Measurements from ENCODE around the gene HOXB9. TPM values are rescaled to one million over a fixed set of nuclear protein-coding genes. Genes with fewer than 3 reads are reported as not detected.

HOXB9 gene
- total and polyA plus RNA-seq, 8 donors: 11.3 TPM; not detected in 7

- H3K27ac ChIP-seq: no peak overlapping the region
- DNase-seq: no peak
- peaks cover 13 to 100% (median 98%) of the 10 kb centered on the region in 3 donors for H3K27me3 ChIP-seq
- no peaks in the 10 kb centered on the region for H3K9me3 ChIP-seq
- H3K4me3 ChIP-seq: peak overlapping the region in 3 of 4 donors; percentile 2 to 25 (median 6)
- TF ChIP-seq POLR2A (IDR thresholded peaks at IDR 0.05) (no peak), CTCF (IDR thresholded peaks at IDR 0.05) (no peak)
- no peaks in the 10 kb centered on the region for H3K36me3 ChIP-seq
- 5 to 24% (median 12%) methylated on average over 35 to 43 of the region's 43 CpGs for WGBS, 5 donors
- intact Hi-C loops (cut with DNase I; ENCODE audit: low total_unique reads): no loop called here
- peaks cover 25 to 45% (median 34%) of the 10 kb centered on the region in 4 donors for H3K4me1 ChIP-seq
These were observed 8.5 kb downstream of the HOXB9 start for GRCh38 chr17:48617471-48618255.

GRCh38 chr17:48616717-48617470 lies 9.3 kb downstream of the HOXB9 start:
- WGBS, 5 donors: 21 to 41% (median 22%) methylated on average over 14 to 15 of the region's 15 CpGs
- H3K27ac ChIP-seq: peak overlapping the region in 1 of 5 donors; percentile 88
- peaks cover 31 to 53% (median 40%) of the 10 kb centered on the region in 4 donors for H3K4me1 ChIP-seq
- H3K27me3 ChIP-seq: peaks cover 13 to 100% (median 98%) of the 10 kb centered on the region in 3 donors
- H3K9me3 ChIP-seq: no peaks in the 10 kb centered on the region
- intact Hi-C loops (cut with DNase I; ENCODE audit: low total_unique reads): no loop called here
- TF ChIP-seq POLR2AphosphoS5 (IDR thresholded peaks at IDR 0.05): no peak
- TF ChIP-seq POLR2A (IDR thresholded peaks at IDR 0.05): no peak
- TF ChIP-seq CTCF (IDR thresholded peaks at IDR 0.05): no peak
- no peak for TF ChIP-seq EP300 (IDR thresholded peaks at IDR 0.05)
- H3K4me3 ChIP-seq: peak overlapping the region in 1 of 4 donors; percentile 25
- no peak for DNase-seq
- H3K36me3 ChIP-seq: no peaks in the 10 kb centered on the region

GRCh38 chr17:48615963-48616716 lies 10.0 kb downstream of the HOXB9 start:
- intact Hi-C loops (cut with DNase I; ENCODE audit: low total_unique reads): no loop called here
- 18 to 30% (median 25%) methylated on average over 17 of the region's 17 CpGs for WGBS, 5 donors
- TF ChIP-seq POLR2AphosphoS5 (IDR thresholded peaks at IDR 0.05): no peak
- H3K27ac ChIP-seq: peak overlapping the region in 1 of 5 donors; percentile 88
- no peak for DNase-seq
- H3K4me3 ChIP-seq: no peak overlapping the region
- peaks cover 38 to 61% (median 48%) of the 10 kb centered on the region in 4 donors for H3K4me1 ChIP-seq
- no peaks in the 10 kb centered on the region for H3K9me3 ChIP-seq
- no peaks in the 10 kb centered on the region for H3K36me3 ChIP-seq
- peaks cover 13 to 100% (median 98%) of the 10 kb centered on the region in 3 donors for H3K27me3 ChIP-seq

GRCh38 chr17:48615047-48615962 lies 10.9 kb downstream of the HOXB9 start, which contains the start of gene HOXB8:
Gene HOXB8, minus strand, starts transcription at chr17:48615292. Its CDS starts 588 bp downstream, at chr17:48614704.
- no peak for TF ChIP-seq POLR2A (IDR thresholded peaks at IDR 0.05)
- no peak for TF ChIP-seq EP300 (IDR thresholded peaks at IDR 0.05)
- TF ChIP-seq CTCF (IDR thresholded peaks at IDR 0.05): no peak
- TF ChIP-seq POLR2AphosphoS5 (IDR thresholded peaks at IDR 0.05): no peak
- intact Hi-C loops (cut with DNase I; ENCODE audit: low total_unique reads): no loop called here
- Histone ChIP-seq H3K4me3 (peak within 1 kb of the TSS; percentile 21 to 62 (median 58)), H3K9me3 (no peaks in the 10 kb centered on the region), H3K27me3 (peaks cover 13 to 100% (median 98%) of the 10 kb centered on the region in 3 donors), H3K4me1 (peaks cover 40 to 67% (median 56%) of the 10 kb centered on the region in 4 donors), H3K27ac (peak within 1 kb of the TSS in 4 of 5 donors; percentile 73 to 93 (median 80)), H3K36me3 (no peaks in the 10 kb centered on the region)
- DNase-seq: no peak
- 12 to 22% (median 19%) methylated on average over 41 of the region's 41 CpGs for WGBS, 5 donors
